ENCODE data around the gene POFUT2.
A peak's percentile ranks its signal among the peaks of the same experiment; 100 is the strongest.

The POFUT2 gene, protein sequence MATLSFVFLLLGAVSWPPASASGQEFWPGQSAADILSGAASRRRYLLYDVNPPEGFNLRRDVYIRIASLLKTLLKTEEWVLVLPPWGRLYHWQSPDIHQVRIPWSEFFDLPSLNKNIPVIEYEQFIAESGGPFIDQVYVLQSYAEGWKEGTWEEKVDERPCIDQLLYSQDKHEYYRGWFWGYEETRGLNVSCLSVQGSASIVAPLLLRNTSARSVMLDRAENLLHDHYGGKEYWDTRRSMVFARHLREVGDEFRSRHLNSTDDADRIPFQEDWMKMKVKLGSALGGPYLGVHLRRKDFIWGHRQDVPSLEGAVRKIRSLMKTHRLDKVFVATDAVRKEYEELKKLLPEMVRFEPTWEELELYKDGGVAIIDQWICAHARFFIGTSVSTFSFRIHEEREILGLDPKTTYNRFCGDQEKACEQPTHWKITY
- 6.7 to 23.4 (median 14.1) reads per million in 17 experiments for total RNA-seq

DNA sequence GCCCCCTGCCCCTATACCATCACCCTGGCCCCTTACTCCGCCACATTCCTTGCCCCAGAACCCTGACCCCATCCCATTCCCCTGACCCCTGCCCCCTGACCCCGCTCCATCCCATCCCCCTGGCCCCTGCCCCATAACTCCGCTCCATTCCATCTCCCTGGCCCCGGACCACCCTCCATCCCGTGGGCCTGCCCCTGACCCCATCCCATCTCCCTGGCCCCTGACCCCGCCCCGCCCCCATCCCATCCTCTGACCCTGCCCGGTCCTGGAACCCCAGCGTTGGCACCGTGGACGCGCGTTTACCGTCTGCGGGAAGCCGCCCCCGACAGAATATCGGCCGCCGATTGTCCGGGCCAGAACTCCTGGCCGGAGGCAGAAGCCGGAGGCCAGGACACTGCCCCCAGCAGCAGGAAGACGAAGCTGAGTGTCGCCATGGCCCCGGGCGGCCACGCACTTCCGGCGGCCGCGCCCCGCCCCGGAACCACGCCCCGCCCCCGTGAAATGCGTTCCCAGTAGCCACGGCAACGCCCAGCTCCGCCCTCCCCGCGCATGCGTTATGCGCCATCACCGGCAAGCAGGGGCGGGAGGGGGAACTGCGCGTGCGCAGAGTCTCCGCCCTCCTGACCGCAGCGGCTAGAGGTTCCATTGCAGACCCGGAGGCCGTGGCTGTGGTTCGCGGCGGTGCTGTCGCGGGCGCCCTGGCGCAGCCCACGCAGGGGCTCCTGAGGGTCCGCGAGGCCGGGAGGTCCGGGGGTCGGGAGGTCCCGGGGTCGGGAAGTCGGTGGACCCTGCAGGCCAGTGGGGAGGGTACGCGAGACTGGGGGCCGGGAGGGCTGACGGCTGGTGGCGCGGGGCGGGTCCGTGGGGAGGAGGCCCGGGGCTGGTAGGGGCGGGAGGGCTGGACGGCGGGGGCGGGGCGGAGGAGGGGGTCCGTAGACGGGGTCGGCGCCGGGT, at the start of gene POFUT2:
POFUT2 (minus strand) TSS at position 458 of the 954 bp plus-strand sequence; CDS start at position 434, 24 bp downstream.
- peak; percentile 98 to 100 (median 99) for DNase-seq

DNA sequence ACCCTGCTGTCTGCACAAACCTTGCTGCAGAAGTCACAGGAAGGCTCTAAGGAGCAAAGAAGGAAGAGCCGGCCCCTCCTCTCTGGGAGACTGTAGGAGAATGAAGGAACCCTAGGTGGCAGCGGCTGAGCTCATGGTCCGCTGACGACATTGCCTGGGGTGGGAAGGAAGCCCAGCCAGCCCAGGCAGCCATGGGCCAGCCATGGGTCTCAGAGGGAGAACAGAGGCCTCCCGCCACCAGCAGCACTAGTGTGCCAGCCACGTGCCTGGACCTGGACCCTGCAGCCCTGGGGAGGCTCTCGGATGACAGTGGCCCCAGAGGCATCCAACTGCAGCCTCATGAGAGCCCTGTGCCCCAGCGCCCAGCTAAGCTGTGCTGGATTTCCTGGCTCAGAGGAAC, 49.2 kb upstream of the POFUT2 start:
- peak in 2 of 4 experiments; percentile 5 to 12 for DNase-seq

DNA sequence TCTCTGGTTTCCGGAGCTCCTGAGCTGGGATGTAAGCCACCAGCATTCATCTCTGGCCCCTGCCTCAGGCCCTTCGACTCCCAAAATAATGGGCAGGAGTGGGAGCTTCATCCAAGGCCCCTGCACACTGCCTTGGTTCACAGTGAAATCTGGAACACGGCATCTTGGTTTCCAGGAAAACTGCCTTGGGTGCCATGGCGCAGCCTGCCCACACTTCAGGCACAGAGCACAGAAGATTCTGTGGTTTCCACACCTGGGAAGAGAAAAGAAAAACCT, 48.8 kb upstream of the POFUT2 start:
- no peak for DNase-seq

DNA sequence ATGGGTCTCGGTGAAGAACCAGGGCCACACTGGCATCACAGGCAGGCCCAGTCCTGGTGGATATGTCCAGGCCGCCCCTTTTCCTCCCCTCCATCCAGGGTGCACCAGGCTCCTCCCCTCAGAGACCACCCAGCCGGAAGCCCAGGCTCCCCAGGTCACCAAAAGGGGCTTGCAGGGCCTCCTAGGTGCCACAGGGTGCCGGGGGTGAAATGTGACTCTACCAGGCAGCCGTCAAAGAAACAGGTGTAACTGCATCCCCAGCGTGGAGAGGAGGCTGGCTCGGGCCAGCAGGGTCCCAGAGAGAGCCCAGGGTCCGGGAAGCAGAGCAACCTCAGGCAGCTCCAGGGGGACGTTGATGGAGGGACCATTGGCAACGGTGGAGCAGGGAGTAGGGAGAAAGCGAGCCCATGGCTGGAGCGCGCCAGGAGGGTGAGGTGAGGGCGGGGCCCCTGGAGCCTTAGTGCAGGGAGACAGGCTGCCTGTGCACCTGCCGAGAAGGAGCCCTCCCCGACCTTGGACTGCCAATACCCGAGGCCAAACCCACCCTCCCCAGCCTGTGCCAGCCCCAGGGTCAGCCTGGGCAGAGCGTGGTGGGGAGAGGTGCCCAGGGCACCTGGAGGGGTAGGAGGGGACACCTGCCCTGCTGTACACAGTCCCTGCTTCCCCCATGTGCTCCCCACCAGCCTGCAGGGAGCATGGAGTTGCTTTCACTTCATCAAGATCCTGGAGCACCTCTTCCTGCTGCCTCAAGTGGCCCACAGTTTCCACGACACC, 48.3 kb upstream of the POFUT2 start:
- no peak for DNase-seq

DNA sequence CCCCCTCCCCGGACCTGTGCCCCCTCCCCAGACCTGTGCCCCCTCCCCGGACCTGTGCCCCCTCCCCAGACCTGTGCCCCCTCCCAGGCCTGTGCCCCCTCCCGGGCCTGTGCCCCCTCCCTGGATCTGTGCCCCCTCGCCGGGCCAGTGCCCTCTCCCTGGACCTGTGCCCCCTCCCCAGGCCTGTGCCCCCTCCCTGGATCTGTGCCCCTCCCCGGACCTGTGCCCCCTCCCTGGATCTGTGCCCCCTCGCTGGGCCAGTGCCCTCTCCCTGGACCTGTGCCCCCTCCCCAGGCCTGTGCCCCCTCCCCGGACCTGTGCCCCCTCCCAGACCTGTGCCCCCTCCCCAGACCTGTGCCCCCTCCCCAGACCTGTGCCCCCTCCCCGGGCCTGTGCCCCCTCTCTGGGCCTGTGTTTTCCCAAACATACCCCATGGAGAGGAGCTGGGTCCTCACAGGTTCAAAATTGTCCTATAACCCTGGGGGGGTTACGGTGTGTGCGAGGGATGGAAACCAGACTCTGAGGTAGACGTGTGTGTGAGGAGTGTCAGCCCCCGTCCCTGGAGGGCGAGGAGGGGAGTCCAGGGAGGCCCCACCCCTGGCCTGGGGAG, 47.6 kb upstream of the POFUT2 start:
- no peak for DNase-seq

DNA sequence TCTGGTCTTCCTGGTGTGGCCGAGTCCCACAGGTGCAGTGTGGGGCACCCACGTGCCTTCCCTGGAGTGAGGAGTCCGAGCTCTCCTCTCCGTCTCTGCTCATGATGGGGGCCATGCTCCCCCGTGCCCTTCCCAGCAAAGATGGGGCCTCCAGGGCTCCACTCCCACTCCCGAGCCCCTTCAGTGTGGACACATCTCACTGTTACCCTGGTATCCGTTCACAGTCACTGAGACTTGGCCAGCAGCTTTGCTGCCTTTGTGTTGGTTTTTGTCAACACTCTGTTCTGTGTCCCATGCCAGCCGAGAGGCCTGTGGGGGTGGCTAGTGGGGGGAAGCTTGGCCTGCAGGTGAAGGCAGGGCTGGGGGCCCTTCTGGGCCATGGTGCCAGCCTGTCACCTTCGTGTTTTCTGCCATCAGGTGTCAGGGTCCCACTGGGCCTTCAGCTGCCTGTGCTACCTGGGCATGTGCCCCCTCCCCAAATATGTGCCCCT, 46.9 kb upstream of the POFUT2 start:
- DNase-seq: no peak

DNA sequence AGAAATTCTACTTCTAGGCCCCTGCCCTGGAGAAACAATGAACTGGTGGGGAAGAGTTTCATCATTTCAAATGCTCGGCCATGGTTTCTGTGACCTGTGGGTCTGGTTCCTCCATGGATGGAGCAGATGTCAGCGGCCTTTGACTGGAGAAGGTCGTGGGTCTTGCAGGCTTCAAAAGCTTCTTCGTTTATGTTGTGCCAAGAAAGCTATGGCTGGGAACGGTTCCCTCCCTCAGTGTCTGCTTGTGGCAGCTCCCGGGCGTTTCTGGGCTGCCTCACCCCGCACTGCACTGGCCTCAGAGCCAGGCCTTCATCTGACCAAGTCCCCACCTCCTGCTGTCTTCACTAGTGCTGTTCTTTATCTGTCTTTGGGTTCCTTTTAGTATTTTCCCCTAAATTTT, 46.4 kb upstream of the POFUT2 start:
- DNase-seq: no peak

DNA sequence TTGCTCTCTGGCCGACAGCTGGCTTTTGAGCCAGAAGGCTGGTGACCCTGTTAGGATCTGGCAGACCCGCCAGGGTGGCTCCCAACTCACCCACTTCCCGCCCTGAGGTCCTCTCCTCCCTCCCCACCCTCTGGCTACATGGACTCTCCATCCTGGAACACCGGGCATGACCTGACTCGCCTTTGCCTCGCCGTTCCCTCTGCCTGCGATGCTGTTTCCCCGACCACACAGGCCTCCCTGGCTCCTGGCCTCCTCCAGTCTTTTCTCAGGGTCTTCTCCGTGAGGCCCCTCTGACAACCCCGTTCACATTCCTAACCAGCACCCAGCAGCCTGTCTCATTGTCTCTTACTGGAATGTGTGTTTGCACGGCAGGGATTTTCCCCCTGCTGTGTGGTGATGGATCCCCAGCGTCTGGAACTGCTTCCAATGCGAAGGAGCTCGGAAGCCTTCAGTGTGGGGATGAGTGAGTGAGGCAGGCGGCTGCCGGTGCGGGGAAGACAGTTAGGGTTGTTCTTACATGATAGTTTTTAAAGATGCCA, 46.0 kb upstream of the POFUT2 start:
- no peak for DNase-seq

DNA sequence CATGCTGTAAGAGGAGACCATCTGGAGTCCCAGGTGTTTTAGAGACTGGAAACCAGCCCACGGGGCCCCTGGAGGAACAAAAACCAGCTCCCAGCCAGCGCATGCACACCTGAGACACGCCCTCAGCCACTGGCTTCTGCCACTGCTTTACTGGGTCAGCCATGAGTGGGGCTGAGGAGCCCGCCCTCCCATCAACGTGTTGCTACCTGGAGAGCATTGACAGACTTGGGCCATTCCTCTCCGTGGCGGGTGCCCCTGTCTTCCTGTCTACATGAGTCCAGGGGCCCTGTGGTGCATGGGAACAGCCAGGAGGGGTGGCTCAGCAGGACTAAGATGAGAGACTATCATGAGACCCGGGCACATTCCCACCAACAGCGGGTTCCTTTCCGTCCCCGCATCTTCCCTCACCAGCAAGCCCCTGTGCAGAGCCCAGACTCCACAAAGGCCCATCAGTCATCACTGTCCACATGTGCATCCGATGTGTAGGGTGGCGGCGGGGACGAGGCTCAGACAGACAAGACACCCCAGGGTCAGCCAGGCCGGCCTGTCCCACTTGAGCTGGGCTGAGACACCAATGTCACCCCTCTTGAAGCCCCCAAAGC, 45.4 kb upstream of the POFUT2 start:
- no peak for DNase-seq

DNA sequence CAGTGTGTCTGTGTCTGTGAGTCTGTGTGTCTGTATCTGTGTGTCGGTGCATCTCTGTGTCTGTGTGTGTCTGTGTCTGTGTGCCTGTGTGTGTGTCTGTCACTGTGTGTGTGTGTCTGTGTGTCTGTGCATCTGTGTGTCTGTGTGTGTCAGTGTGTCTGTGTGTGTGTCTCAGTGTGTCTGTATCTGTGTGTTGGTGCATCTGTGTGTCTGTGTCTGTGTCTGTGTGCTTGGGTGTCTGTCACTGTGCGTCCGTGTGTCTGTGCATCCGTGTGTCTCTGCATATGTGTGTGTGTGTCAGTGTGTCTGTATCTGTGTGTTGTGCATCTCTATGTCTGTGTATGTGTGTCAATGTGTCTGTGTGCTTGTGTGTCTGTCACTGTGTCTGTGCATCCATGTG, 44.7 kb upstream of the POFUT2 start:
- no peak for DNase-seq

DNA sequence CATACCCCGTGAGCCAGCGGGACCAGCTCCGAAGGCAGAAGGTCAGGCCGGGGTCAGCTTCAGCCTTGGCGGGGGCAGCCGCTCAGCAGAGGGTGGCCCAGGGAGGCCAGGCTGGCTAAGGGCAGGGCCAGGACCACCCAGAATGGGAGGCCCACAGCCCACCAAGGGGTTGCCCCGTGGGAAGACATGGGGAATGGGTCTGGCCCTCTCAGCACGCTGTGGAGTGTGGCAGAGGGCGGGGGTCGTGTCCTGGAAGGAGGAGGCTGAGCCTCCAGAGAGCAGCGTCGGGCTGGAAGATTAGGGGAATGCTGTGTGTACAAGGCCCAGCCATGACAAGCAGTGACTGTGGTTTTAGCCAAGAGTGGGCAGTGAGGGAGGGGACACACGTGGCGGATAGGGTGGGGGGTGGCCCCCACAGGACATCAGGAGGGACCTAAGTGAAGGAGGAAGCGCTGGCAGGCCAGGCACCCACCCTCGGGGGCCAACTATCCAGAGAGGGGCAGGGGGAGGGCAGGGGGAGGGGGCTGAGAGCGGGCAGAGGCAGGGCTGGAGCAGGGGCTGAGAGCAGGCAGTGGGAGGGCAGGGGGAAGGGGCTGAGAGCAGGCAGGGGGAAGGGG, 43.9 kb upstream of the POFUT2 start:
- no peak for DNase-seq

DNA sequence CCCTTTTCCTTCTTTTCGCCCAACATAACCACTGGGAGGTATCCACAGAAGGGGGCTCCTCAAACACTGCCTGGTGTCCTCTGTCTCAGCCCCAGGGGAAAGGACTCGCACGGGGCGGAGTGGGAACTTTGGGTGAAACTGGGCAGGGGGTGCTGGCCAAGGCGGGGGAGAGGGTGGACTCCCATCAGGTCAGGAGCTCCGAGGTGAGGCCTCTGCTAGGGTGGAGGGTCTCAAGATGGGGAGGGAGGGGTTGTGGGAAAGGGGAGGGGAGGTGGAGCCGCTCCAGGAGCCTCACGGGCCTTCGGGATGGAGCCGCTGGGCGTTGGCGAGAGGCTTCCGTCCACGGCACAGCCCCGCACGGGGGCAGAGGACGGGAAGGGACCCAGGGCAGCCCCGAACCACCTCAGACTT, 43.2 kb upstream of the POFUT2 start:
- DNase-seq: no peak

DNA sequence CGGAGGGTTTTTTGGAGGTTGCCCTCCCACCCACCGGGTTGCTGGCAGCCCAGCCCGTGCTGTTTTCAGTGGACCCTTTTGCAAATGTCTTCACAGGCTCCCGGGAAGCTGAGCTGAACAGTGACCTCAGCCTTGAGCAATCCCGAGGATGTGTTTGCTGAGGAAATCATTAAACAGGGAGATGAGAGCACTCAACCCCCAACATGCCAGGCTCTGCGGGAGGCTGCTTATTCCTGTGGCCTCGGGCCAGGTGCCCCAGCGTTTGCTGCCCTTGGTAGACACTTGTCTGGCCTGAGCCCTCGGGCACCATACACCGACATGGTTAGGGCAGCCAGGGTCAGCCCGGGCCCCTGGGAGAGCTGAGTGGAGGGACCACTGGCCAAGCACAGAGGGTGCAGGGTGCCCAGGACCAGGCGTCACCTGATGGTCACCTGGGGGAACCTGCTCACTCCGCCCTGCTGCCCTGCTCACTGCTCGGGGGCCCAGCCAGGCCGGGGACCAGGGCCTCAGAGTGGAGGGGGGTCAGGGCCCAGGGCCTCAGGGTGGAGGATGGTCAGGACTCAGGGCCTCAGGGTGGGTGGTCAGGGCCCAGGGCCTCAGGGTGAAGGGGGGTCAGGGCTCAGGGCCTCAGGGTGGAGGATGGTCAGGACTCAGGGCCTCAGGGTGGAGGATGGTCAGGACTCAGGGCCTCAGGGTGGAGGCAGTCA, 42.5 kb upstream of the POFUT2 start:
- DNase-seq: no peak

DNA sequence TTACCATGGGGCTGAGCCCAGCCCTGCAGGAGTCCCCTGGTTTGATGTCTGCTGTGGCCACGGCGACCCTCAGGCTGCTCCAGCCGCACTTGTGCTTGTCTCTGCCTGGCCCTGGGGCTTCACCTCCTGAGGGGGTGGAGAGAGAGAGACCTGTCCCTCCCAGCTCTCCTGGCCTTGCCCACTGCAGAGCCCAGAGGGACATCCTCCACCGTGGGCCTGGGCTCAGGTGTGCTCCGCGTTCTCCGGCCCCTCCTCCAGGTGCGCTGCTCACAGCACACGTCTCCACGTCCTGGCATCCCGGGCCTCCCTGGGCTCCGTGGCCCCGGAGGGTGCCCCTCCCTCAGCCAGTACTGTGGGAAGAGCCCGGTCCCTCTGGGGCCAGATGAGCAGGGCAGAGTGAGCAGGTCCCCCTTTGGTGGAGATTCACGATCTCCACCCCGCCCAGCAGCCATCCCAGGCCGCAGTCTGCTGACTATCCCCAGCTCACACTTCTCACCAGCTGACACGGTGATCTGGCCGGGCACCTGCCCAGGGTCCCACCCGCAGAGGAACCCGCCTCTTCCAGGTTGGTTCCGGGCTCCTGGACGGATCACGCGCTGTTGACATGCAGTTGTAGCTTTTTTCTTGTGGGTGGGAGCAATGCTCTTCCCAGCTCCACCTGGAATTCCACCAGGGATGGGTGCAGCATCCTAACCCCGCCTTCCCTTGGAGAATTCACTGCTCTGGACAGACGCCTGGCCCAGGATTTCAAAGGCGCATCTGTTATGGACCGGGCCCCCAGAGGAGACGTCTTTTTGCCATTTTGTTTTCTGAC, 41.8 kb upstream of the POFUT2 start:
- no peak for DNase-seq

DNA sequence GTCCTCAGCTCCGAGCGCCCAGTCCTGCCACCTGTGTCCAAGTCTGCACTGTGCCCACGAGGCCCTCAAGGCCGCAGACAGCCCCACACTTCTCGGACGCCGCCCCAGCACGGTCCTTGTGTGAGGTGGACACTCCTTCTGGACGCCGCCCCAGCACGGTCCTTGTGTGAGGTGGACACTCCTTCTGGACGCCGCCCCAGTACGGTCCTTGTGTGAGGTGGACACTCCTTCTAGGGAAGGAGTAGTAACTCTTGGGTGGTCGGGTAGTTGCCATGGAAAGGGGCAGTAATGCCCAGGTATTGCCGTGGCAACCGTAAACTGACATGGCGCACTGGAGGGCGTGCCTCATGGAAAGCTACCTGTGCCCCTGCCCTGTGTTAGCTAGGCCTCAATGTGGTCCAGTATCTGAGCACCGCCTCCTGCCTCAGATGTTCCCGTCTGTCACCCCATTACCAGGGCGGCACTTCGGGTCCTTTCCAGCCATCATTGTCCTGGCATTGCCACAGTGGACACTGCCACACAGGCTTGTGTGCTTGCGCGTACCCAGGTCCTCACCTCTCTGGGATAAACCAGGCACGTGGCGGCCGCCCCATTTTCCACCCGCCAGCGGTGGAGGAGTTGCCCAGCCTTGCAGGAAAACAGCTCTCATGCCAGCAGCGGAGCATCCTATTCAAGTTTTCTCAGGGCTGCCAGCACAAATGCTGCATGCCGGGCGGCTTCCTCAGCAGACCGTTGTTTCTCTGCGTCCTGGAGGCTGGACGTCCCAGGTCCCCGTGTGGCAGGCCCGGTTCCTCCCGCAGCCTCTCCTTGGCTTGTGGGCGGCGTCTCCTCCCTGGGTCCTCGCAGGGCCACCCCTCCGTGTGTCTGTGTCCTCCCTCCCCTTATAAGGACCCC, 40.8 kb upstream of the POFUT2 start:
- no peak for DNase-seq

DNA sequence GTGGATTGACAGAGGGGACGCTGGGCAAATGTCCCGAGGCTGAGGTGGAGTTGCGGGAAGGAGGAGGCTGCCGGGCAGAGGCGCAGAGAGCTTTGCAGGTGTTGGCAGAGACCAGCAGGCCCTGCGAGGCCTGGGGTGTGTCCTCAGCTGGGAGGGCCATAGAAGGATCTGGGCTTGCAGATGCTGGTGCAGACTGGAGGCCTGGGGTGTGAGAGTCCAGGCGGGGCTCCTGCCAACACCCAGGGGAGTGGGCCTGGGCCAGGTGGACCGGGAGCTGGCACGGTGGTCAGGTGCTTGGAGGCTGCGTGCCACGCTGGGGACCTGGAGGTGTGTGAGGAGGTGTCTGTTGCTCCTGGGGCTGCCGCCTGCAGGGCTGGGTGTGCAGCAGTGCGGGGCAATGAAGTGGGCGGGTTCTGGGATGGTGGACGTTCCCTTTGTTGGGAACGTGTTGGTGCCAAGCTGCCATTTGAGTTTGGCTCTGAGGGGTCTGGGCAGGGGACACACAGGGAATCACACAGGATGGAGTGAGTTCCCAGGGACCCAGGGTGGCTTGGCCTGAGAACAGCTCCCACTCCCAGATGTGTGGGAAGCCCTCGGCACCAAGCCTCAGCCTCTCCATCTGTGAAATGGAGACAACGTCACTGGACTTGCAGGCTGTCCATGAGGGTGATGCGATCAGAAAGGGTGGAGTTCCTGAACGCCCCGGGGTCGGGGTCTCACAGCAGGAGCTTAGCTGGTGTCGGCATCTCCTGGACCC, 39.9 kb upstream of the POFUT2 start:
- no peak for DNase-seq

DNA sequence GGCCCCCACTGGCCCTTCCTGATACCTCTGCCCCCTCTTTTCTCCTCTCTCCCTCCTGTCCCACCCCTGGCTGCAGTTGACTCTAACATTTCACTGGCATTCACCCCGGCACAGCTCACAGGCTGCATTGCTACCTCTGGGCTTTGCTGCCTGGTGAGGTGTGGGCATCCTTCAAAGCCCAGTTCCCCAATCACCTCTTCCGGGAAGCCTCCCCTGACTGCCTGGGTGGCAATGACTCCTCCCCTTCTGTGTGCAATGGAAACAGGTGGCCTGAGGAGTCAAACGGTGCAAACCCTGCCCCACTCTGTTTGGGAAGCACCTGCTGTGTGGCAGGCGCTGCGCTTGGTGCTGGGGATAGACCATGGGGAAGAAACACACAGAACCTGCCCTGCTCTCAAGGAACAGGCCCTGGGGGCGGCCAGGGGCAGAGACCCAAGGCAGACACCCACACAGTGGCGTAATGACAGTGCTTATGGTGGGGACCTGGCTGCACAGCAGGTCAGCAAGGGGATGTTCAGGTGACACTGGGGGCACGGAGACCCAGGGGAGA, 39.3 kb upstream of the POFUT2 start:
- DNase-seq: no peak

All from suppressor macrophage (primary cell).